GM21786 (cell line): Measurements from ENCODE around the gene HID1.

ENCODE experiments used
- ATAC-seq: cut with Tn5 transposase; IDR thresholded peaks from one replicate; pipeline ENCODE4 v1.9.1; 2021; ENCODE audit not compliant: unreplicated experiment

Gene HID1

DNA sequence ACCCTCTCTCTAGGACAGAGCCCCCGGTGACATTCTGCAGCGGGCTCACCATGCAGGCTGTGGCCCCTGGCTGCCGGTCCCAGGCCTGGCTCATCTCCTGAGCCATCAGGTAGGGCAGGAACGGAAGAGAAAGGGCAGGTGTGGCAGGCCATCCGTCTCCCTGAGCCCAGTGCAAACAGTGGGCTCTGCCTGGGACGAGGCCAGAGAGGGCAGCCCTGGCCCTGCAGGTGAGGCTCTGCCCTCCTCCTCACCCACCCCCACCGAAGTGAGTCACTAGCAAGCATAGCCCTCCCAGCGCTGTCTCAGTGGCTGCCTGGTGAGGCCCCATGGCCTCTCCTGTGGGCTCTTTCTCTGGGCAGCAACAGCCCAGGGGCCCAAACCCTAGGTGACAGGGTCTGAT, 22.4 kb downstream of the HID1 start:
- ATAC-seq: no peak

DNA sequence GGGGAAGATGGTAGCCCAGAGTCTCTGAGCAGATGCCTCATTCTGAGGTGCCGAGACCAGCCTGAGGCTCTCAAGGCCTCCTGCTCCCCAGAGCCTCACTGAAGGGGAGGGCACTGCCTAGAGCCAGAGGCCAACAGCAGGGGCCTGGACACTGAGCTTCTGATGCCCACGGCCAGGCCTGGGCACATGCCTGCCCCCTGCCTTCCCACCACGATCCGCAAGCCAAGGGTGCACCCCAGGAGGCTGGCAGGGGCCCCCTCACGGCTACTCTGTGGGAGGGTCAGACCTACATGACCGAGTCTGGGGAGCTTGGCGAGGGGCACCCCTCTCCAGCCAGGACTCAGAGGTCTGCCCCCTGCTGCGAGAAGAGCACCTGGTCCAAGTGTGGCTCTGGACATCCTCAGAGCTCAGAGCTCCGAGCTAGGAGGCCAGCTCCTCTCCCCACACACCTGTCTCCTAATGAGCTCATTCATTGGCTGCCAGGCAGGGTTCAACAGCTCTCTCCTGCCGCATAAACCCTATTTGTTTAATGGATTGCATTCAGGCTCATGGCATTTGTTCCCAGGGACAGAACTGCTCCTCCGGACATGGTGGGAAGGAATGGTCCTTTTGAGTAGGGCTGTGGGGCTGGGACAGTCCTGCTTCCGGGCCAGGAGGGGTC, 23.0 kb downstream of the HID1 start:
- ATAC-seq: no peak

DNA sequence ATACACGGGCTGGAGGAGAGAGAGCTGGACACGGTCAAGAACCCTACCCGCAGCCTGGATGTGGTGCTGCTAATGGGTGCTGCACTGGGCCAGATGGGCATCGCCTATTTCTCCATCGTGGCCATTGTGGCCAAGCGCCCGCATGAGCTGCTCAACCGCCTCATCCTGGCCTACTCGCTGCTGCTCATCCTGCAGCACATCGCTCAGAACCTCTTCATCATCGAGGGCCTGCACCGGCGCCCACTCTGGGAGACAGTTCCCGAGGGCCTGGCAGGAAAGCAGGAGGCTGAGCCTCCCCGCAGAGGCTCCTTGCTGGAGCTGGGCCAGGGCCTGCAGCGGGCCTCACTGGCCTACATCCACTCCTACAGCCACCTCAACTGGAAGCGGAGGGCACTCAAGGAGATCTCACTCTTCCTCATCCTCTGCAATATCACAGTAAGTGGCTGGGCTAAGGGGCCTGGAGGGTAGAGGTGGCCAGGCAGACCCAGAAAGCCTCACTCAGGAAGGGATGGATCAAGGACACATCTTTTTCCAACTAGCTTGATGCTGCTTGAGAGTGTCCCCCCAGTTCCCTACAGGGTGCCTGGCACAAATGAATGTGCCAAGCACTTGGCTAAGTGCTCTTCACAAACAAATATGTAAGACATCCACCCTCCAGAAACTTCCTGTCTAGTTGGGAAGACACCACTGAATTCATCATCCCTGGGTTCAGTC, 25.4 kb downstream of the HID1 start:
- ATAC-seq: no peak

DNA sequence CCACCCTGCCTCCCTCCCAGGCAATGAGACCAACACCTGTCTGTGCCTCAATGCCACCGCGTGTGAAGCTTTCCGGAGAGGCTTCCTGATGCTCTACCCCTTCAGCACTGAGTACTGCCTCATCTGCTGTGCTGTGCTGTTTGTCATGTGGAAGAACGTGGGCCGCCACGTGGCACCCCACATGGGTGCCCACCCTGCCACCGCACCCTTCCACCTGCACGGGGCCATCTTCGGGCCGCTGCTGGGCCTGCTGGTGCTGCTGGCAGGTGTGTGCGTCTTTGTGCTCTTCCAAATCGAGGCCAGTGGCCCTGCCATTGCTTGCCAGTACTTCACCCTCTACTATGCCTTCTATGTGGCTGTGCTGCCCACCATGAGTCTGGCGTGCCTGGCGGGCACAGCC, 25.9 kb downstream of the HID1 start:
- ATAC-seq: no peak

DNA sequence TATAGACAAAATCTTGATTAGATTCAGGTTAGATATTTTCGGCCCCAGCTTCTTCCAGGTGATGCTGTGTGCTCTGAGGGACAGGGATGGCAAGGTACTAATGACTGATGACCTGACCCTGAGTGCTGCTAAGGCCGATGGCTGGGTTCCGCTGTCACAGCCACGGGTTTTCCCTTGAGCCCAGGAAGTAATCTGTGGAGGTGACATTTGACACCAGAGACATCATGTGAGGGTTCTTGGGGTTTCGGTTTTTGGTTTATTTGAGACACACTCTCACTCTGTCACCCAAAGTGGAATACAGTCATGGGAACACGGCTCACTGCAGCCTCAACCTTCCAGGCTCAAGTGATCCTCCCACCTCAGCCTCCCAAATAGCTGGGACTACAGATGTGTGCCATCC, 27.0 kb downstream of the HID1 start:
- no peak for ATAC-seq

DNA sequence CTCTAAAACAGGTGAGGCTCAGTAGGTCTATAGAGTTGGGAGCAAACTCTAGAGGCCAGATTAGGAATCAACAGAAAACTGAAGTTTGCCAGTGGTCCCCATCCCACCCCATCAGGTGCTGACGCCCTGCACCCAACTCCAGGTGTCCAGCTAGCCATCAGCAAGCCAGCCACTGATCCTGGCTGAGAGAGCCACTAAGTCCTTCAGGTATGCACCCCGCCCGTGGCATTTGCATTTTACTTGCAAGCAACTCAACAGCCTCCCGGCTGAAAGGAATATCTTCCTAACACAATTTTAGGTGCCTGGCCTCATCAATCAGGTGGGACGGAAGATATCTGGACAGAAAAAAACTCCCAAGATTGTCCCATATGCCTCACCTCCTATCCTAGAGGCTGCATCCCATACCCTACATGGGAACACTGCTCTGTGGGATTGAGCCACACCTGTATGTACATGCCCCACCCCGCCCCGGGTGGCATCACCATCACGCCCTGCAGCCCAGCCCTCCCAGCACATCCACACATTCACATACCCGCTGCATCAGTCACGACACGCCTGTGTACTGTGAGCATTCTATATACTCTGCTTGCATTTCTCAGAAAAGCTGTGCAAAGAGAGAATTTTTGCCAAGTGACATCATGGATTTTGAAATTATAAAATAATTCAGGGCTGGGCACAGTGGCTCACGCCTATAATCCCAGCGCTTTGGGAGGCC, 28.6 kb downstream of the HID1 start:
- ATAC-seq: no peak

DNA sequence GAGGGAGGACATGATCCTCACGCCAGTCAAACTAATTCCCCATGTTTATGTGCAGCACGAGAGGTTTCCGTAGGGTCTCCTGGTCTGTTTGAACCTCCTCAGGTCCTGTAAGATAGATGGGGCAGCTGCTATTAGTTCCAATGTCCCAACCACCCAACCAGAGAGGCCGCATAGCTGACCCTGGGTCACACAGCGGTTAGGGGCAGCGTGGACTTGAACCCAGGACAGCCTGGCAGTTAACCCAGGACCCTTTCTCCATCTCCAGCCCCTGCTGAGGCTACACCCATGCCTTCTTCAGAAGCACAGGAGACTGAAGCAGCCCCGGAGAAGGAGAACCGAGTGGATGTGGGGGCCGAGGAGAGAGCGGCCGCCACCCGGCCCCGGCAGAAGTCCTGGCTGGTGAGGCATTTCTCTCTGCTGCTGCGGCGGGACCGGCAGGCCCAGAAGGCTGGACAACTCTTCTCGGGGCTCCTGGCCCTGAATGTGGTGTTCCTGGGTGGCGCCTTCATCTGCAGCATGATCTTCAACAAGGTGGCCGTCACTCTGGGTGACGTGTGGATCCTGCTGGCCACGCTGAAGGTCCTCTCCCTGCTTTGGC, 31.3 kb downstream of the HID1 start:
- no peak for ATAC-seq

DNA sequence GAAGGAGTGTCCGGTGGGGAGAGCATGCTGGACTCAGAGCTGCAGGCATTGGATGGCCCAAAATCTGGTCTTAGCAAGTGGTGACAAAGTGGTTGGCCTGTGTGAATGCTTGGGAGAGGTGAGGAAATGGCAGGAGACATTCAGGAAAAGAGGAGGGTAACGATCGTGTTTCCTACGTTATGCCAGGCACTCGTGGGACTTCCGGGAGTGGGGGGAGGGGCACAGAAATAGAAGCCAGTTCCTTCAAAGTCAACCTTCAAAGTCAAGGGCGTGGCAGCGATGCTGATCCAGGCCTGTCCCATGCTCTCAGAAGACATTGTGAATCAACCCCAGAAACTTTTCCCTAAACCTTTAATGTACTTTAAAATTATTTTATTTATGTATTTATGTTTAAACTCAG, 33.0 kb downstream of the HID1 start:
- no peak for ATAC-seq

DNA sequence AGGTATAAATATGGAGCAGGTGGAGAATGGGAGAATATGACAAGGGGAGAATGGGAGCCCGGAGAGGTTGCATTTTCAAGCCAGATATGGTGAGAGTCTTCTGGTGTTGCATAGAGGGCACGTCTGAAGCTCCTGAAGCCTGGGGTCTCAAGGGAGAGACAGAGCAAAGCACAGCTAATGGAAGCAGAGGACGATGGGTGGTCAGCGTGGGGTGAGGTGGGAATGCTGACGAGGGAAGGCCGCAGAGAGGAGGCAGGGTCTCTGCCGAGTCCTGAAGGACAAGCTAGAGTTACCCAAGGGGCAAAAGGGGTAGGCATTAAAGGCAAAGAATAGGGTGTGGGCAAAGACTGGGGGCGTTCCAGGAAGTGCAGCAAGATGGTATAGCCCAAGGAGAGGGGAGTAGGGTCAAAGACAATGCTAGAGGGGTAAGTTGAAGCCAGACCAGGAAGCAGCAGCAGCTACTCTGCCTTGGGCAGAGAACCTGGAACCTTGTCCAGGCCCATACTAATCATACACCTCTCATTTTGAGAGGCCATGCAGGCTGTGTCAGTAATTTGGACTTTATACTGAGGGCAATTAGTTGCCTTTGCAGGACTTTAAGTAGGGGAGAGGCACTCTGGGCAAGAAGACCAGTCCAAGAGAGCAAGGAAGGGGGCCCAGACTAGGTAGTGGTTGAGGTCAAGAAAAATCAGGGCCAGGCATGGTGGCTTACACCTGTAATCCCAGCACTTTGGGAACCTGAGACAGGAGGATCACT, 34.2 kb downstream of the HID1 start:
- no peak for ATAC-seq

DNA sequence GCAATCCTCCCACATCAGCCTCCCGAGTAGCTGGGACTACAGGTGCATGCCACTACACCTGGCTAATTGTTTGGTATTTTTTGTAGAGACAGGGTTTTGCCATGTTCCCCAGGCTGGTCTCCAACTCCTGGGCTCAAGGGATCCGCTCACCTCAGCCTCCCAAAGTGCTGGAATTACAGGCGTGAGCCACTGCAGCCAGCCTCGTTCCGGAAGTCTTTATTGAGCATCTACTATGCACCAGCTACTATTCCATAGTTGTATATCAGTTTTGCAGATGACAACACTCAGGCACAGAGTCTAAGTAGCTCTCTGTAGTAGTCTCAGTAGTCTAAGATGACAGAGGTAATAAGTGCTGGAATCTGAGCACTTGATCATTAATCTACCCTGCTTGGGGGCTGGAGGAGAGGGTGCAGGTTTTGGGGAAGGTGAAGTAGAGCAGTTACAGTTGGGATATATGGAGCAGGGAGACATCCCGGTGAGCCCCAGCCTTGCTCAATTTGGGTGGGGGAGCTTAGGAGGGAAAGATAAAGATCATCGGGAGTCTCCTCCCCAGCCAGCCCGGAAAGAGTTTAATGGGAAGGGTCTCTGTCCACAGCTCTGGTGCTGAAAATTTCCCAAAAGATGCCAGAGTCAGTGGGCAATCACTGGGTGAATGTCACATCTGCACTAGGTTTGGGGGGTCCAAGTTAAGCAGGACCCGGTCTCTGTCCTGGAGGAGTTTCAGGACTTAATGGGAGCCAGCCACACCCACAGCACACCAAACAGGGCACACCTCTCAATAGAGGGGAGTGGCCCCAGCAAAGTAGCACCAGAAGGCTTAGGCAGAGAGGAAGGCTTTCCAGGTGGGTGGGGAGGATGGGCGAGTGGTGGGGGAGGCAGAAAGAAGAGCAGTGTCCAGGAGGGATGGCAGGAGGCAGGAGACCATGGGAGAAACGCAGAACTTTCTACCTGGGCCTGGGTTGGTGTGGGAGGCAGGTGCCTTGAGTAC, 35.2 kb downstream of the HID1 start:
- ATAC-seq: no peak

DNA sequence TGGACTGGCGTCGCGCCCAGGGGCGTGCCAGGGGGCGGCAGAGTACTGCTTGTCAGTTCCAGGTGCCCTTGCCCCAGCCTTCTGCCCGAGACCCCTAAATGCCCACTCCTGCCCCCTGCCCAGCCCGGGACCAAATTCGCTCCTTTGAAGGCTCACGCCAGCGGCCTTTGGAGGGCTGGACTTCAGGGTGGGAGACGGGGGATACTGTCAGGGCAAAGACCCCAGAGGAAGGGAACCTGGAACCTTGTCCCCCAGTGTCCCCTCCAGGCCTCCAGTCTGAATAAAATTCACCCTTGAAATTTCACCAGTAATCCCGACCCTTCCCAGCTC, 36.1 kb downstream of the HID1 start:
- ATAC-seq: no peak

DNA sequence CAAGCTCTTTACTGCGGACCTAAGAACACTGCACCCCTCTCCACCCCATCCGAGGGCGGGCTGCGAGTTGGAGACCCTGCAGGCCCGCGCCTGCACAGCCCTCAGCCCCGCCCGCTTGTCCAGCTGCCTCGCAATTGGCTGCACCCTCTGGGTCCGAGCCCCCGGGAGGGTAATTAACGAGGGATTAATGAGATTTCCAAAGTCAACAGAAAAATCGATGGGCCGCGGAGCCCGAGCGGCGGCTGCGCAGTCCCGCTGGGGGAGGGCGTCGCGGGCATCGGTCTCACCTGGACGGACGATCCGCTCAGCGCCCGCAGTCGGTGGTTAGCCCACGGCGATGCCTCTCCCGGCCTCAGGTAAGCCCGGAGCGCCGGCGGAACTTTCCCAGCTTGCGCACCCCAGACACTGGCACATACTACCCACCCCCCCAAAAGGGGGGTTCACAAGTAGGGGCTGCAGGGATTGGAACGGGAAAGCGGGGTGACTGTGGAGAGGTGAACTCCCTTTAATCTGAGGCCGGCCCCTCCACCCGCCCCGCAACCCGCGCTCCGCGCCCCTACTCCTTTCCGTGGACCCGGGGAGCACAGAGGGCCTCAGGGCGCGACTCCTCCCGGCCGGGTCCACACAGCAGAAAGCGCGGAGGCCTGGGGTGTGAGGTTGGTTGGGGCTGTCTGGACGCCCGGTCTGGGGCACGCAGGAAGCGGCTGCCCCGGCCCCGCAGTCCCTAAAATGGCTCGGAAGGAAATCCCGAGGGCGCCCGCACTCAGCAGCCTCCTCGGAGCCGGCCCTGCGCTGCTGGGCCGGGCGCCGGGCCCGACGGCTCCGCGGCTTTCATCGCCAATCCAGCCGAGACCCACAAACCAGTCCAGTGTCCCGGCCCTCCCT, 36.7 kb downstream of the HID1 start, which contains the start of gene OTOP3:
OTOP3 (plus strand) TSS at position 314 of the 885 bp plus-strand sequence; CDS start at position 338, 24 bp downstream.
- ATAC-seq: no peak

DNA sequence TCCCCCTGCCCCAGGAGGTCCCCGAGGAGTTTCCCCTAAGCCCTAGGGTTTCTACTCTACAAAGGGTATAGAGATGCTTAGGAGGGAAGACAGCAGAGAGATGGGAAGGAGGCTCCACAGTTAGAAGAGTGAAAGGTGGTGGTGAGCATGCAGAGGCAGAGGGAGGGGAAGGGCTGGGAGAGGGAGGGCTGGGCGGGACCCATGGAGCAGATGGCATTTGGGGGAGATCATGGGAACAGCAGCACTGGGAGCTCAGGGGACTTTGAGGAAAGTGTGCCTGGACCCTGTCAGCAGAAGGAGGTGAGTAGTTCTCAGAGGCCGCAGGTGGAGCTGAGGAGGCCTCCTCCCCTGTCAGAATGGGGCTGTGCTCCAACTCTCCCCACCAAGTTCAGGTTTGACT, 37.5 kb downstream of the HID1 start:
- no peak for ATAC-seq

DNA sequence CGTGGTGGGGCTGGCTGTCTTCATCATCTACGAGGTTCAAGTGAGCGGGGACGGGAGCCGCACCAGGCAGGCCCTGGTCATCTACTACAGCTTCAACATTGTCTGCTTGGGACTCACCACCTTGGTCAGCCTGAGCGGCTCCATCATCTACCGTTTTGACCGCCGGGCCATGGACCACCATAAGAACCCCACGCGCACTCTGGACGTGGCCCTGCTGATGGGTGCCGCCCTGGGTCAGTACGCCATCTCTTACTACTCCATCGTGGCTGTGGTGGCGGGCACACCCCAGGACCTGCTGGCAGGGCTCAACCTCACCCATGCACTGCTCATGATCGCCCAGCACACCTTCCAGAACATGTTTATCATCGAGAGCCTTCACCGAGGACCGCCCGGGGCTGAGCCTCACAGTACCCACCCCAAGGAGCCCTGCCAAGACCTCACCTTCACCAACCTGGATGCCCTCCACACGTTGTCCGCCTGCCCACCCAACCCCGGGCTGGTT, 42.0 kb downstream of the HID1 start:
- ATAC-seq: no peak

DNA sequence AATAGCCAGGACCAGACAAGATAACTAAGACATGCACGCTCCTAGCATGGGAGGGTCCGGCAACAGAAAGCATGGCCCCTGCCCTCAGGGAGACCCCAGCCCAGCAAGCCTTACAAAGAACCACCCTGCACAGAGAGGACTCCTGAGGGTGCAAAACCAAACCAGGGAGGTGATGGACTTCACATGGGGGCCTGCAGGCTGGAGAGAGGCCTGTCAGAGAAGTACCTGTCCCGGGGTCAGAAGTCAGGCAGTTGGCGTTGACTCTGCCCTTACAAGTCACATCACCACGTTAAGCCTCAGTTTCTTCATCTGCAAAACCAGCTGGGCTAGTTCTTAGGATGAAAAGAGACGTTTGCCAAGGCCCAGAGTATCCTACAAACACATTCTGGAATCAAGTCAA, 43.8 kb downstream of the HID1 start:
- no peak for ATAC-seq

DNA sequence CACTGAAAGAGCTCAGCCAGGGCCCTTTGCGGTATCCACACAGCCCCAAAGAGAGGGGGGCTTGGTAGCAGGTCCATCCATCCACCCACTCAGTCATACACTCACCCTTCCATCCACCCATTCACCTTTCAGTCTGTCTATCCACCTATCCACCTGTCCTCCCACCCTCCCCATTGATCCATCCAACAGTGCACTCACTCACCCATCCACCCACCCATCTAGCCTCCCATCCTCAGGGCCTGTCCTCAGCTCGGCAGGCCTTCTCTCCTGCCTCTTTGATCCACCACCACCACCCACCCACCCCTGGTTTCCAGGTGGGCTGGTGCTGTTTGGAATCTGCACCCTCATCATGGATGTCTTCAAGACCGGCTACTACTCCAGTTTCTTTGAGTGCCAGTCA, 47.3 kb downstream of the HID1 start:
- ATAC-seq: no peak

DNA sequence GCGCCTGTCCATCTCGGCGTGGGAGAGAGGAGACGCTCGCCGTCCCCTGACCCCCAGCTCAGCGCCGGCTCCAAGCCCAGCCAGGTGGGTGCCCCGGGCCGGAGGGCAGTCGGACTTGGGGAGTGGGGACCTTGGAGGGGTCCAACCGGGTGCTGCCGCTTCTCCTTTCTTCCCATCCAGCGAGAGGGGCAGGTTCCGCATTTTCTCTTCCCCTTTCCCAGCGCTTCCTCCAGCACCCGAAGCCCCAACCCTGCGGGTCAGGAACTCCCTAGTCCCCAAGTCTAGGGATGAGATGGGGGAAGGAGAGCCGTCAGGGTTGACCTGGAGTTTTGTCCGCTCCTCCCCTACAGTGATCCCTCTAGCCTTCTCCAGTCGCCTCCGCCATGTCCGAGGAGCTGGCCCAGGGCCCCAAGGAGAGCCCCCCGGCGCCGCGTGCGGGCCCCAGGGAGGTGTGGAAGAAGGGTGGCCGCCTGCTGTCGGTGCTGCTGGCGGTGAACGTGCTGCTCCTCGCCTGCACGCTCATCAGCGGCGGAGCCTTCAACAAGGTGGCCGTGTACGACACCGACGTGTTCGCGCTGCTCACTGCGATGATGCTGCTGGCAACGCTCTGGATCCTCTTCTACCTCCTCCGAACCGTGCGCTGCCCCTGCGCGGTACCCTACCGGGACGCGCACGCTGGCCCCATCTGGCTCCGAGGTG, 48.2 kb downstream of the HID1 start, which contains the start of gene OTOP2:
OTOP2 (plus strand) TSS at position 24 of the 699 bp plus-strand sequence; CDS start at position 384, 360 bp downstream.
- ATAC-seq: no peak
